Muscle of back (tissue), 11 donors: ENCODE results near the gene EFNA1. TPM values are rescaled to one million over a fixed set of nuclear protein-coding genes. Genes with fewer than 3 reads are reported as not detected.

Experiments used
- DNase-seq, 3 donors: peaks; one replicate each; pipeline versions ENCODE4 v3.0.0 to v3.0.0-alpha.2; 2013
- polyA plus RNA-seq, 10 donors: library from polyadenylated mRNA; unstranded; fragments of 120-200 nt; gene quantifications; one replicate each; pipeline ENCODE4 v1.2.1, GENCODE V29; 2013; ENCODE audit not compliant: insufficient read length in 10 of 10

EFNA1 gene
- polyA plus RNA-seq, 10 donors = 19.4 to 31.5 (median 22.8) TPM

- DNase-seq = no peak
These were observed 5.4 kb upstream of the EFNA1 start for GRCh38 chr1:155122308-155122707.

GRCh38 chr1:155123801-155124200, 3.9 kb upstream of the EFNA1 start:
- DNase-seq = no peak

- no peak for DNase-seq
These were observed 2.9 kb upstream of the EFNA1 start for GRCh38 chr1:155124503-155125463.

GRCh38 chr1:155125511-155125945, 2.1 kb upstream of the EFNA1 start:
- peak in 1 of 3 donors; percentile 13 for DNase-seq

GRCh38 chr1:155125946-155126555, 1.6 kb upstream of the EFNA1 start:
- peak in 2 of 3 donors; percentile 51 to 78 for DNase-seq

GRCh38 chr1:155126556-155127104, 1.0 kb upstream of the EFNA1 start:
- peak in 1 of 3 donors; percentile 67 for DNase-seq

- no peak for DNase-seq
These were observed 485 bp downstream of the EFNA1 start for GRCh38 chr1:155127967-155128754.

GRCh38 chr1:155128755-155129473, 1.2 kb downstream of the EFNA1 start:
- peak in 1 of 3 donors; percentile 51 for DNase-seq

GRCh38 chr1:155130272-155131006, 2.8 kb downstream of the EFNA1 start:
- no peak for DNase-seq

- no peak for DNase-seq
These were observed 3.6 kb downstream of the EFNA1 start for GRCh38 chr1:155131285-155131684.

GRCh38 chr1:155131856-155132255, 4.2 kb downstream of the EFNA1 start:
- no peak for DNase-seq

GRCh38 chr1:155133799-155134281, 6.2 kb downstream of the EFNA1 start:
- DNase-seq = no peak

GRCh38 chr1:155134322-155134721, 6.6 kb downstream of the EFNA1 start:
- no peak for DNase-seq

- DNase-seq = peak; percentile 87 to 92 (median 87)
These were observed 7.3 kb downstream of the EFNA1 start for GRCh38 chr1:155134880-155135414.

- peak; percentile 92 to 98 (median 97) for DNase-seq
These were observed 7.8 kb downstream of the EFNA1 start, which contains the start of gene SLC50A1 for GRCh38 chr1:155135415-155136028. TSS of gene SLC50A1 (plus strand) at chr1:155135852. CDS start at chr1:155135912, 60 bp downstream.

GRCh38 chr1:155136748-155137147, 9.1 kb downstream of the EFNA1 start:
- DNase-seq = peak in 1 of 3 donors; percentile 18

- no peak for DNase-seq
These were observed 9.7 kb downstream of the EFNA1 start for GRCh38 chr1:155137154-155137949.

GRCh38 chr1:155139895-155140629, 12.4 kb downstream of the EFNA1 start, which contains the start of gene DPM3:
TSS of gene DPM3 (minus strand) at chr1:155140531. CDS start at chr1:155140240, 291 bp downstream.
- peak; percentile 69 to 95 (median 91) for DNase-seq
